Spleen (tissue), 11 donors: ENCODE data around the gene ARL5A. TPM values are rescaled to one million over a fixed set of nuclear protein-coding genes. Genes with fewer than 3 reads are reported as not detected.

ENCODE experiments used
- DNase-seq: peaks from one replicate; pipeline ENCODE4 v3.0.0-alpha.2; 2020
- H3K27ac ChIP-seq, 8 donors: fragments of 200-600 bp; sonication (generic) in 7 of 8; 1 replicate in 4 of 8; 2 replicates in 4 of 8; pipeline versions ENCODE4 v1.5.0 to v1.8.0; 2016 to 2021; ENCODE audit warnings: inconsistent platforms in 4 of 8, mild to moderate bottlenecking in 4 of 8, moderate library complexity in 1 of 8
- H3K27me3 ChIP-seq, 7 donors: fragments of 200-600 bp; sonication (generic) in 6 of 7; replicated peaks in 1 of 7; 1 replicate in 4 of 7; 2 replicates in 3 of 7; pipeline versions ENCODE4 v1.5.0 to v1.8.0; 2016 to 2021; ENCODE audit warnings: inconsistent platforms in 3 of 7, mild to moderate bottlenecking in 1 of 7
- H3K36me3 ChIP-seq, 6 donors: fragments of 200-600 bp; sonication (generic) in 5 of 6; 1 replicate in 4 of 6; 2 replicates in 2 of 6; pipeline versions ENCODE4 v1.5.0 to v1.8.0; 2016 to 2021; ENCODE audit warnings: inconsistent platforms in 2 of 6
- H3K4me1 ChIP-seq, 6 donors: fragments of 200-600 bp; sonication (generic) in 5 of 6; 1 replicate in 3 of 6; 2 replicates in 3 of 6; pipeline versions ENCODE4 v1.5.0 to v1.8.0; 2016 to 2021; ENCODE audit warnings: inconsistent platforms in 3 of 6
- H3K4me3 ChIP-seq, 8 donors: fragments of 200-600 bp; sonication (generic) in 7 of 8; 1 replicate in 4 of 8; 2 replicates in 4 of 8; pipeline versions ENCODE4 v1.5.0 to v1.8.0; 2016 to 2021; ENCODE audit warnings: inconsistent platforms in 4 of 8, mild to moderate bottlenecking in 4 of 8, moderate library complexity in 2 of 8
- H3K9me3 ChIP-seq, 8 donors: fragments of 200-600 bp; sonication (generic) in 7 of 8; 1 replicate in 4 of 8; 2 replicates in 4 of 8; pipeline versions ENCODE4 v1.5.0 to v1.8.0; 2016 to 2021; ENCODE audit warnings: inconsistent platforms in 4 of 8
- CTCF ChIP-seq, 11 experiments: fragments of 200-600 bp in 7 of 11; fragments of 450-650 bp in 4 of 11; sonication (generic) in 4 of 11; IDR thresholded peaks in 8 of 11; conservative IDR thresholded peaks in 3 of 11; 1 replicate in 7 of 11; 2 replicates in 4 of 11; pipeline versions ENCODE4 v1.4.0 to v1.8.0; 2016 to 2021; ENCODE audit warnings: antibody characterized with exemption in 11 of 11, inconsistent platforms in 4 of 11, mild to moderate bottlenecking in 1 of 11
- POLR2A ChIP-seq, 3 donors: fragments of 450-650 bp; IDR thresholded peaks; one replicate each; pipeline ENCODE4 v1.5.1; 2017; ENCODE audit warnings: antibody characterized with exemption in 3 of 3, mild to moderate bottlenecking in 1 of 3
- POLR2AphosphoS5 ChIP-seq, 3 donors: sonication (generic); formaldehyde crosslinking; IDR thresholded peaks; one replicate each; pipeline ENCODE4 v1.5.1; 2017; ENCODE audit warnings: antibody characterized with exemption in 3 of 3
- intact Hi-C: fragments of 100-400 bp; cut with DNase I; formaldehyde crosslinking; loops from one replicate; pipeline ENCODE4 v1.15.0; 2023; ENCODE audit warnings: low total_unique reads
- polyA plus RNA-seq, 3 donors: library from polyadenylated mRNA; stranded (reverse); fragments of 200-250 nt; gene quantifications; one replicate each; pipeline ENCODE4 v1.2.1, GENCODE V29; 2013
- total RNA-seq, 7 donors: library from RNA; depleted of rRNA in 3 of 7; stranded (reverse); fragments of >200 nt in 3 of 7; fragmentation: NEBNext Ultra II Directional in 4 of 7; extraction: Animal tissue kit (Norgen Biotek cat#: 25700) in 4 of 7; gene quantifications; one replicate each; pipeline versions ENCODE4 v1.1.0 to v1.2.1, GENCODE V29; 2016 to 2021
- donor health status: healthy with polysubstance abuse.
- donor health status: DM: no; HTN: no; CAD: no; lungs with moderate emphysema.
- donor health status: DM: no; HTN: no; CAD: no.
- donor health status: Bipolar disorder and iron deficiency.
- donor health status: healthy.
- donor health status: DM: no; HTN: no; CAD: no.
- donor health status: DM: yes; HTN: yes; CAD: no.

ARL5A gene
- total and polyA plus RNA-seq, 10 donors = 9.5 to 89.9 (median 46.4) TPM

DNA sequence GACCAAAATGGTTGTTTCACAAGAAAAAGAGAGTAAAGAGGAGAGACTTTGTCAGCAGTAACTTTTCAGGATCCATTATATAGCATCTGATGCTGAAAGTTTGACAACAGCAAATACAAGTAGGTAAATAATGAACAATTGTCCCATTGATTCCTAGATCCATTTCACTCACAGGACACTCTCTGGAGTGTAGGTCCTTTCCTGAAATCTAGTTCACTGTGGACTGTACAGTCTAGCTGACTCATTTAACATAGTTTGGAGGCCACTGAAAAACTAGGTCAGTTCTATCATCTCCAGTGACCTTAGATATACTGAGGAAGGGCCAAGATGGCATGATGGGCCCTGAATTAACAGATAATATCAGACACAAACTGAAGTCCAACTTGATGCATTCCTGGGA is 74.7 kb downstream of the ARL5A start:
- no peak overlapping the region for H3K4me3 ChIP-seq
- H3K27me3 ChIP-seq = no peaks in the 10 kb centered on the region
- TF ChIP-seq POLR2A (IDR thresholded peaks at IDR 0.05) (no peak), POLR2AphosphoS5 (IDR thresholded peaks at IDR 0.05) (no peak), CTCF (IDR thresholded peaks at IDR 0.05 in 8 of 11, conservative IDR thresholded peaks at IDR 0.05 in 3 of 11) (no peak)
- no peaks in the 10 kb centered on the region for H3K9me3 ChIP-seq
- no peaks in the 10 kb centered on the region for H3K4me1 ChIP-seq
- DNase-seq = no peak
- H3K36me3 ChIP-seq = no peaks in the 10 kb centered on the region
- intact Hi-C loops = no loop called here
- H3K27ac ChIP-seq = no peak overlapping the region

Other genes with a start within 250 kb of the ARL5A start
- gene NEB, start 93.9 kb downstream of the ARL5A start, total RNA-seq = 1 to 10 TPM; 1.2 to 6.2 (median 2.5) TPM
- 1 to 10 TPM in 2 of 3 donors, under 1 TPM in 1; 0.96 to 3.2 (median 1.5) TPM for gene NEB, start 93.9 kb downstream of the ARL5A start, polyA plus RNA-seq